ENCODE results near the gene TCF12.

DNA sequence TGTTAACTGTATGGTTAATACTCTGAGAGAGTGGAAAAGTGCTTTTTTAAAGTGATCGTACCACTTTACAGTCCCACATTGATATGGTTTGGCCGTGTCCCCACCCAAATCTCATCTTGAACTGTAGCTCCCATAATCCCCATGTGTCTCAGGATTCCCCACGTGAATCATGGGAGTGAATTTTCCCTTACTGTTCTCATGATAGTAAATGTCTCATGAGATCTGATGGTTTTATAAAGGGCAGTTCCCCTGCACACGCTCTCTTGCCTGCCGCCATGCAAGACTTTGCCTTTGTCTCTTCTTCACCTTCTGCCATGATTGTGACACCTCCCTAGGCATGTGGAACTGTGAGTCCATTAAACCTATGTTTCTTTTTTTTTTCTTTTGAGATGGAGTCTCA lies 109.2 kb downstream of the TCF12 start:
- no peak for TF ChIP-seq CTCF (IDR thresholded peaks at IDR 0.05)
- TF ChIP-seq POLR2A (IDR thresholded peaks at IDR 0.05): no peak
